Measurements from ENCODE around the gene NEDD8.

The NEDD8 gene

DNA sequence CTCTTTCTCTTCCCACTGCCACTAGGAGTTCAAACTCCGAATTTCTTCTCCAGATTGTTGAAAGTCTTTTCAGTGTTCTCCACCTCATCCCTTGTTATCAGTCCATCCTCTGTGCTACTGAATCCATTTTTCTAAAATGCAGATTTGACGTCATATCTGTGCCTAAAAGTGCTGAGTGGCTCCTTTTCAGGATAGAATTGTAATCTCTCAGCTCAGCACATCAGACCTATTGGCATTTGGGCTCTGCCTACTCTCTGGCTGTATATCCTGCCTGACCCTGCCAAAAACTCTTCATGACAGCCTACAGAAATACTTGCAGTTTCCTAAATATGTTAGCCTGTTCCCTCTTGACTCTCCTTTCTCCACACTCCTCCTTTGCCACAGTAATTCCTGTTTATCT is 40.3 kb upstream of the NEDD8 start:
- TF ChIP-seq EZH2 (IDR thresholded peaks at IDR 0.05; ENCODE audit: borderline replicate concordance, low read length): no peak
- TF ChIP-seq, protein P1, sequence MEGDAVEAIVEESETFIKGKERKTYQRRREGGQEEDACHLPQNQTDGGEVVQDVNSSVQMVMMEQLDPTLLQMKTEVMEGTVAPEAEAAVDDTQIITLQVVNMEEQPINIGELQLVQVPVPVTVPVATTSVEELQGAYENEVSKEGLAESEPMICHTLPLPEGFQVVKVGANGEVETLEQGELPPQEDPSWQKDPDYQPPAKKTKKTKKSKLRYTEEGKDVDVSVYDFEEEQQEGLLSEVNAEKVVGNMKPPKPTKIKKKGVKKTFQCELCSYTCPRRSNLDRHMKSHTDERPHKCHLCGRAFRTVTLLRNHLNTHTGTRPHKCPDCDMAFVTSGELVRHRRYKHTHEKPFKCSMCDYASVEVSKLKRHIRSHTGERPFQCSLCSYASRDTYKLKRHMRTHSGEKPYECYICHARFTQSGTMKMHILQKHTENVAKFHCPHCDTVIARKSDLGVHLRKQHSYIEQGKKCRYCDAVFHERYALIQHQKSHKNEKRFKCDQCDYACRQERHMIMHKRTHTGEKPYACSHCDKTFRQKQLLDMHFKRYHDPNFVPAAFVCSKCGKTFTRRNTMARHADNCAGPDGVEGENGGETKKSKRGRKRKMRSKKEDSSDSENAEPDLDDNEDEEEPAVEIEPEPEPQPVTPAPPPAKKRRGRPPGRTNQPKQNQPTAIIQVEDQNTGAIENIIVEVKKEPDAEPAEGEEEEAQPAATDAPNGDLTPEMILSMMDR (IDR thresholded peaks at IDR 0.05; ENCODE audit: low read length): no peak
- H3K36me3 ChIP-seq (ENCODE audit: insufficient read depth, low read length): no peaks in the 10 kb centered on the region
- H2AFZ ChIP-seq (ENCODE audit: low read length): no peak overlapping the region
- no peaks in the 10 kb centered on the region for H3K27me3 ChIP-seq (ENCODE audit: insufficient read depth, low read length)
- H3K9me2 ChIP-seq (ENCODE audit: low read depth, low read length): no peaks in the 10 kb centered on the region
- peaks cover 46% of the 10 kb centered on the region for H3K4me1 ChIP-seq (ENCODE audit: insufficient read depth, low read length, severe bottlenecking)
- peak overlapping the region; percentile 67 for H3K4me3 ChIP-seq (ENCODE audit: low read depth, low read length, poor library complexity, severe bottlenecking)
- H3K9me3 ChIP-seq (ENCODE audit: low read length): no peaks in the 10 kb centered on the region
- H3K27ac ChIP-seq (ENCODE audit: low read depth, low read length, poor library complexity, severe bottlenecking): peak overlapping the region; percentile 63
- H3K4me2 ChIP-seq (ENCODE audit: low read length): peak overlapping the region; percentile 69
- peak overlapping the region; percentile 60; the same call in 1 of the 2 replicates for H3K9ac ChIP-seq (ENCODE audit: low read length)
- no peaks in the 10 kb centered on the region for H3K79me2 ChIP-seq (ENCODE audit: insufficient read depth, low read length)
- H4K20me1 ChIP-seq (ENCODE audit: insufficient read depth, low read length): no peaks in the 10 kb centered on the region
- no peaks in the 10 kb centered on the region for H3F3A ChIP-seq (ENCODE audit: insufficient read depth, low read length)

DNA sequence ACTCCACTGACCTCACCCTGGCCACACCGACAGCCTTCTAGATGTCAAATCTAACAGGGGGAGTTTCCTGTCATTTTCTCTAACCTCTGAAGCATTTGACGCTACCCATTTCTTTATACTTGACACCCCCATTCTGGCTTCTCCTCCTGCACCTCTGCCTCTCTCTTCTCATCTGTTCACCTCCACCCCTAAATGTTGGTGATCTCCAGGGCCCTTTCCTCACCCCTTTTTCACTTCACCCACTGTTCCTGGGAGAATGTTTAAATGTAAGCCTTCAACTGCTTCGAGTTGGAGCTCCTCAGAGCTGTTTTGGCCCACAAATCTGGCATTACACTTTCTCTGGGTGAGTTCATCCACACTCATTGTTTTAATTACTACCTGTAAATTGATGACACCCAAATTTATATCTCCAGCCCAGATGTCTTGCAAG is 39.7 kb upstream of the NEDD8 start:
- Histone ChIP-seq H3K4me2 (ENCODE audit: low read length) (peak overlapping the region; percentile 69), H3F3A (ENCODE audit: insufficient read depth, low read length) (no peaks in the 10 kb centered on the region), H3K9me2 (ENCODE audit: low read depth, low read length) (no peaks in the 10 kb centered on the region), H3K27ac (ENCODE audit: low read depth, low read length, poor library complexity, severe bottlenecking) (peak overlapping the region; percentile 63), H4K20me1 (ENCODE audit: insufficient read depth, low read length) (no peaks in the 10 kb centered on the region), H3K9ac (ENCODE audit: low read length) (peak overlapping the region; percentile 60), H3K27me3 (ENCODE audit: insufficient read depth, low read length) (no peaks in the 10 kb centered on the region), H3K4me1 (ENCODE audit: insufficient read depth, low read length, severe bottlenecking) (peaks cover 44% of the 10 kb centered on the region), H3K36me3 (ENCODE audit: insufficient read depth, low read length) (no peaks in the 10 kb centered on the region), H2AFZ (ENCODE audit: low read length) (no peak overlapping the region), H3K9me3 (ENCODE audit: low read length) (no peaks in the 10 kb centered on the region), H3K79me2 (ENCODE audit: insufficient read depth, low read length) (no peaks in the 10 kb centered on the region), H3K4me3 (ENCODE audit: low read depth, low read length, poor library complexity, severe bottlenecking) (peak overlapping the region; percentile 67)
- no peak for TF ChIP-seq EZH2 (IDR thresholded peaks at IDR 0.05; ENCODE audit: borderline replicate concordance, low read length)
- TF ChIP-seq, protein P1 (IDR thresholded peaks at IDR 0.05; ENCODE audit: low read length): no peak

DNA sequence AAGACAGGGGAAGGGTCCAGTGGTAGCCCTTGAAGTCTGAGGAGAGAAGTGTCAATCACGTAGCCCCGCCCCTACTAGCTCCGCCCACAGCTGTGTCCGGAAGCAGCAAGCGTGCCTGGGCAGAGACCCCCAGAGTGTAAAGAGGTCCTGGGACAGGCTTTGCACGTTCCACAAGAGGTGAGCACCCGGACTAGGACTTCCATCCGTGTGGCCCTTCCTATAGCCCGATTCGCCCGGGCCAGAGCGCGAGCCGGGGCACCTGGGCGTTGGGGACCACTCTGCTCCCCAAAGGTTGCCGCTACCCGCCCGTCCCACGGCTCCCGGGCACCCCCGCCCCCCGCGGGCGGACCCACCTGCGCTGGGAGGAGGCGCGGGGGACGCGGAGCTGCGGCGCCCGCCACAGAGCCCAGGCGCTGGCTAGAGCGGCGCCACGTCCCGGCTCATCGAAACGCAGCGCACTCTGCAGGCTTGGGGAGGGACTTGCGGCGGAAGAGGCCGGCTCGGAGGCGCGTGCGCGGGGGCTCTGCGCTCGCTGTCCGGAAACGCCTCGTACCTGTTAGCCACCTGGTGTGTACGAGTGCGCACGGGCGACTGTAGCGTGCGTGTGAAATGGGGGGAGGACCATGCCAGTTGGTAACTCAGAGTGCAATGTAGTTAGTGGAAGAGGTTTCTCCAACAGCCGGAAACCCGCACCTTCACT is 39.1 kb upstream of the NEDD8 start, which contains the start of gene RABGGTA:
RABGGTA (minus strand) TSS at position 464 of the 700 bp plus-strand sequence. CDS start 482 bp downstream, outside the sequence.
- no peak within 1 kb of the TSS for H2AFZ ChIP-seq (ENCODE audit: low read length)

More for the DNA sequence above, 39.1 kb upstream of the NEDD8 start, which contains the start of gene RABGGTA:
- Histone ChIP-seq H3K4me2 (ENCODE audit: low read length) (peak within 1 kb of the TSS; percentile 69), H3K79me2 (ENCODE audit: insufficient read depth, low read length) (no peaks in the 10 kb centered on the region), H3K36me3 (ENCODE audit: insufficient read depth, low read length) (0 out of 2 replicates have a peak, but pooled peaks cover 3% of the 10 kb centered on the region), H3K9me2 (ENCODE audit: low read depth, low read length) (no peaks in the 10 kb centered on the region), H3K4me3 (ENCODE audit: low read depth, low read length, poor library complexity, severe bottlenecking) (peak within 1 kb of the TSS; percentile 67), H3F3A (ENCODE audit: insufficient read depth, low read length) (no peaks in the 10 kb centered on the region), H3K27me3 (ENCODE audit: insufficient read depth, low read length) (no peaks in the 10 kb centered on the region), H4K20me1 (ENCODE audit: insufficient read depth, low read length) (no peaks in the 10 kb centered on the region), H3K27ac (ENCODE audit: low read depth, low read length, poor library complexity, severe bottlenecking) (peak within 1 kb of the TSS; percentile 71), H3K9ac (ENCODE audit: low read length) (peak within 1 kb of the TSS; percentile 82), H3K4me1 (ENCODE audit: insufficient read depth, low read length, severe bottlenecking) (peaks cover 44% of the 10 kb centered on the region), H3K9me3 (ENCODE audit: low read length) (no peaks in the 10 kb centered on the region)
- TF ChIP-seq, protein P1 (IDR thresholded peaks at IDR 0.05; ENCODE audit: low read length): peak; percentile 83
- TF ChIP-seq EZH2 (IDR thresholded peaks at IDR 0.05; ENCODE audit: borderline replicate concordance, low read length): no peak
